Spleen (tissue), 7 donors: Measurements from ENCODE around the gene FSHR.

Source experiments
- CTCF ChIP-seq, 11 experiments: fragments of 200-600 bp in 7 of 11; fragments of 450-650 bp in 4 of 11; sonication (generic) in 4 of 11; IDR thresholded peaks in 8 of 11; conservative IDR thresholded peaks in 3 of 11; 1 replicate in 7 of 11; 2 replicates in 4 of 11; pipeline versions ENCODE4 v1.4.0 to v1.8.0; 2016 to 2021; ENCODE audit warnings: antibody characterized with exemption in 11 of 11, inconsistent platforms in 4 of 11, mild to moderate bottlenecking in 1 of 11
- POLR2A ChIP-seq, 3 donors: fragments of 450-650 bp; IDR thresholded peaks; one replicate each; pipeline ENCODE4 v1.5.1; 2017; ENCODE audit warnings: antibody characterized with exemption in 3 of 3, mild to moderate bottlenecking in 1 of 3
- POLR2AphosphoS5 ChIP-seq, 3 donors: sonication (generic); formaldehyde crosslinking; IDR thresholded peaks; one replicate each; pipeline ENCODE4 v1.5.1; 2017; ENCODE audit warnings: antibody characterized with exemption in 3 of 3
- donor health status: DM: no; HTN: no; CAD: no; lungs with moderate emphysema.
- donor health status: DM: no; HTN: no; CAD: no.
- donor health status: DM: no; HTN: no; CAD: no.

- TF ChIP-seq CTCF (IDR thresholded peaks at IDR 0.05 in 8 of 11, conservative IDR thresholded peaks at IDR 0.05 in 3 of 11) (no peak), POLR2AphosphoS5 (IDR thresholded peaks at IDR 0.05) (no peak), POLR2A (IDR thresholded peaks at IDR 0.05) (no peak)
These were observed 216.1 kb downstream of the FSHR start for GRCh38 chr2:48938231-48938630.
